GM19455 (cell line): ENCODE data around the gene C6orf89.
"Not testable (repeated sequence)": the region's sequence is repeated elsewhere in the genome, so short reads cannot be mapped to it uniquely, and the experiment has no call there.

ENCODE experiments used
- ATAC-seq: cut with Tn5 transposase; IDR thresholded peaks from one replicate; pipeline ENCODE4 v1.9.1; 2021; ENCODE audit not compliant: unreplicated experiment

The C6orf89 gene

DNA sequence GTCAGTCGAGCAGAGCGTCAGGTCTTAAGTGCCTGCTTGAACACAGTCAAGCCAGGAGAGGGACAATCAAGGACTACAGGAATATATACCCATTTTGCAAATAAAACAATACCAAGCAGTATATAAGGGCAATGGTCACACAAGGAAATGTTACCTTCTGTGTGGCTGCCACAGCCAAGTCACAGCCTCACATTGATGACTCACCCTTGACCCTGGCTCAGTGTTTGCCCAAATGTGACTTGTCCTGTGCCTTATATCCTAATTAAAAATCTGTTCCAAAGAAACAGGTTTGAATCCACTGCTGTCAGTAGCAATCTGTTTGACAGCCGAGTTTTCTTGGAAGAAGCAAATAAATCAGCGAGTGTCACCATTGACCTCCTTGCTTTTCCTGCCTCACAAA, 34.3 kb downstream of the C6orf89 start:
- ATAC-seq = no peak

DNA sequence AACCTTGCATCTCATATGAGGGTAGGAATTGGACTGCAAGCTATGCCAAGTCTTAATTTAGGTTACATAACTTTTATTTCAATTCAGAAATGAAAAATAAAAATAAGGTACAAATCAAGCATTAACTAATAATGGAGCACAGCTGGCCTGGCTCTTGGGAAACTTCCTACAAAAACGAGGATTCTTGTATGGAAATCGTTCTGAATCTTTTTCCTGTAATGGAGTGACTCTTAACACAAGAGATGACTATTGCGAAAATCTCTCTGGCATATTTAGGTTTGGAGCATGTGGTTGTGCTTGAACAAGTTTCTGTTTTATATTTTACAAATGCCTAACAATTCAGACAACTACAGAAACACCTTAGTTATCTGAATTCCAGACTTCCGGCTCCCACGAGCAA, 34.8 kb downstream of the C6orf89 start:
- no peak for ATAC-seq

DNA sequence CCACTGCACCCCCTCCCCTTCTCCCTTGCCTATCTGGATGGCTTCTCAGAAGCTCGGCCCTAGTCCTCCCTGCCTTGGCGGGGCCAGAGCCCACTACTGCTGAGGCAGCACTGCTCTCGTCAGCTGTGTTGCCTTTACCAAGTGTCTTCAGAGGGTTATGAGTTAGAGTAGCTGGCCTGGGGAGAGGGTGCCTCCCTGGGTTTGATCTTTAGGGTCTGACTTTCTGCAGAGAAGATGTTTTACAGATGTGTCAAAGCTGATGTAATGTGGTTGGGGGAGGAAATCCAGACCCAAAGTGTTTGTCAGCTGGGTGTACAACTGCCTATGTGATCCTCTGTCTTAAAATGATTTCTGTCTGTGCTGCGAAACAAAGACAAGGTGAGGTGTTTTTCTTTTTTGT, 38.4 kb downstream of the C6orf89 start:
- ATAC-seq = no peak

DNA sequence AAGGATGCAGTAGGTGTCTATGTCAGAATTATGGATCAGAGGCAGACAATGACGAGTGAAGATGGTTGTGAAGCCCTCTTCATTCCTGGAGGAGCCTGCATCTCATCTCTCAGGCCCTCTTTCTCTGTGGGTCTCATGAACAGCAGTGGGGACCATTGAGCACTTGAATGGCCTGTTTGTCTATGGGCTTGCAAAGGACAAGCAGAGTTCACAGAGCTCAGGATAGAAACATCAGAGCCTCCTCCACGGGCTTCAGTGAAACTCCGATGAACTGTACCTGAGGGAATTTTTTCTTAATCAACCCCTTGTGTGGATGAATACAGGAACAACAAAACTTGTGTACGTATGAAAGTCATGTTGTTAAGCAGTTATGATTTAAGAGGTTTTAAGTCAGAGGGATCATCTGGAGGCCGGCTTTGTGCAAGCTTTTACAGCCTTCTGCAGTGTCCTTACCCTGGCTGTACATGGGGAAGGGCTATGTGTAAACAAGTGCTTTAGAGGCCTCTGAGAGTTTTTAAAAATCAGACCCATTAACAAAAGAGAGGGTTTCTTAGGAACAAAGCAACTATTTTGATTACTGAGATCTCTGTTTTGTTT, 39.1 kb downstream of the C6orf89 start:
- no peak for ATAC-seq

DNA sequence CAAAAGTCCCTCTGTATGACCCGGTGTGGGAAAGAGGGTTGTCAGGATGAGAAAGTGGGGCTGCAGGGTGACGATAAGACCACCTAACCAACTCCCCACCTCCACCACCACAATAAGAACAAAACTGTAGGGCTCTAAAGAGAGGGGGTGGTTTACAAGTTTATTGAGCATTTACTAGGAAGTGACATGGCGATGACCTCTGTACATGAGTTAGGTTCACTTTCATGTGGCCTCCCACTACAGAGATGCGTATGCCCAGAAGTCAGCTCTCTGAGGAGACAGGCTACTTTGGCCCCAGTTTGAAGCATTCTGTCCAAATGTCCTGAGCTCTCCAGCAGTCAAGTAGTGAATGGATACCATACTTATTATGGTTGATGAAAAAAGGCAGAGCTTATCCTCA, 40.1 kb downstream of the C6orf89 start:
- no peak for ATAC-seq

DNA sequence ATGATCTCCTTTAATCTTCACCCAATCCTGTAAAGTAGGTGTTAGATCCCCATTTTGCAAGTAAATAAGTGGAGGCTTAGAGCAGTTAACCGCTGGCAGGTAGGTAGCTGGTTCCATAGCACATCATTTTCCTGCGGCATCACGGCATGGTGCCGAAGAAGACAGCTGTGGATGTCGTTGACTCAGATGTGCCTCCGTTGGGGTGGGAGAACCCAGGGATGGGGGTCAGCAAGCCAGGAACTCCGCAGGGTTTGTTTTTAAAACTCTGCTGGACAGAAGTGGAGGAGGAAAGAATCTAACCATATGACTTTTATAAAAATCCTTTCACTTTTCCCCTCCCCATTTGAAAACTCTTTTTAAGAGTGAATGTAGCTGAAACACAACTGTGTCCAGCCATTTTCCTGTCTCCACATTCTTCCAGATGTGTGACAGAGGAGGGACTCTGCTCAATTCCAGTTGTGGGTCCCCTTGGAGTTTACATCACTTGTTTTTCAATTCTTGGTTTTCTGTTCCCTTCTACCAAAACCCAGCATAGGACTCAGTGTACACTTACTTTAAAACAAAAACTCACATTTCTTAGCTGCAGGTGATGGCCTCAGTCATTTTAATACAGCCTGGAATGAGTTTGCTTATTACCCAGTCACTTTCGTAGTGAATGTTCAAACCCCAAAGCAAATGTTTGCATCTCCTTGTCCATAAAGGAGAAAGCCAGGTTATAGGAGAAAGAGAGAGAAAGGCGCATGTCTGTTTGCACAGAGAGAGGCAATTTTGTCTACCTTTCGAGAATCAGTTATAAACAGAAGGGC, 41.2 kb downstream of the C6orf89 start:
- no peak for ATAC-seq

DNA sequence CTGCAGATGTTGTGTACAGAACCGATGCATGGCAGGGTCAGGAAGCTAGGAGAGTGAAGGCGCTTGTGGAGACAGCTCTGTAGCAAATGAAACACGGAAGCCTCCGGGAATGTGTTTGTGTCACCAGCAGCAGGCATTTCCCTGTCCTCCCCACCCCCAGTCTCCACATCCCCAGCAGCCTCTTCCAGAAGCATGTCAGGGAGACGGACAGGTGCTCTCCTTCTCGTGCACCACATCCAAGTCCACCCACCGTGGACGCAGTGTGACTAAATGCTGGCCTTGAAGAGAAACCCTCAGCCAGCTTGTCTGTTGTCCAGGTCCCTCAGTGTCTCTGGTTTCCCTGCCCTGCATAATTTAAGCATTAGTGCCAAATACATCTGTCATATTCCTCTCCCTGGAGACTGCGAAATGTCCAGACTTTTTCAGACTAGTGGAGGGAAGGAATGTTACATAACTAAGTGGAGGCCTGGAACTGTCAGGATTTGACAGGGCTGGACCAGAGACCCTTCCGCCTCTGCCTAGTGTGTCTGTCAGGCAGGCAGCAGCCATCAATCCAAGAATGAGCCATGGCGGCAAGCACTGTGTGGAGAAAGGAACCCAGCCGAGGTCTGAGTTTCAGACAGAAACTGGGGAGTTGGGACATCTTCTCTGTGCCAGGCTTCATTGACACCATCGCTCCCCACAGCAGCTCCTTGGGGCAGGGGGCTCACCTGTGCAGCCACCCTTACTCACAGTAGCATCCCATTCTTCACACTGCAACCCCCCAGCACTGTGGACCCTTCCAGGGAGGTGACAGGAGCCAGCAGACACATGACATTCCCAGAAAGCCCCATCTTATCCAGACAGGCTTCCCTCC, 42.2 kb downstream of the C6orf89 start:
- no peak for ATAC-seq

DNA sequence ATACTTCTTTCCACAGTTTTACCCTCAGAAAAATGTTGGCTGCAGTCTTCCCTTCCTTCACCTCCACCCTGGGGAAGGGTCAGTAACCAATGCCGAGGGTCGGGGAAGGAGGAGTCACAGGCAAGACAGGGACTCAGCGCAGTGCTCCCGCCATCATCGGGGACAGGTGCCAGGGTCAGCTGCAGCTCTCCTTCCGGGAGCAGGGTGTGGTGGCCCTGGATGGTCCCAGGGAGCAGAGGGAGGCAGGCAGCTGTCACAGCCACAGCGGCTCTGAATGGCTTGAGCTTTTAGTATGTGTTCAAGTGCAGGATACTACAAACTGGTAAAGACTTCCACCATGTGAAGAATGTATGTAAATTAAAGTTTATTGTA, 42.8 kb downstream of the C6orf89 start:
- ATAC-seq = no peak

DNA sequence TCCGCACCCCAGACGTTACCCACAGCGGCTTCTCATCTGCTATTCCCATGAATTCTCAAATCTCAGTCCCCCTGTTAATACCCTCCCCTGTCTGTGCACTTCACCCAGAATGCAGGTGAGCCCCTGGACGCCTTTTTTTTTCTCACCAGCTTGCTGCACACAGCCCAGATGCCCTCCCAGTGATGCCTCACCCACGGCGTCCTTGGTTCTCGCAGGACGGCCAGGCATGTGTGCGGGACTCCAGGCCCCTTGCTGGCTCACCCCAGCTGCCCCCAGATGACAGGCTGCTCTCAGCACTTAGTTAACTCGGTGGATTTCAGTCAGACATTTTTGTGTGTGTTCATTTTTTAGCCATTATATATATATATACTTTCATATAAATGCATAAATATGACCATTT, 43.4 kb downstream of the C6orf89 start:
- ATAC-seq = no peak

DNA sequence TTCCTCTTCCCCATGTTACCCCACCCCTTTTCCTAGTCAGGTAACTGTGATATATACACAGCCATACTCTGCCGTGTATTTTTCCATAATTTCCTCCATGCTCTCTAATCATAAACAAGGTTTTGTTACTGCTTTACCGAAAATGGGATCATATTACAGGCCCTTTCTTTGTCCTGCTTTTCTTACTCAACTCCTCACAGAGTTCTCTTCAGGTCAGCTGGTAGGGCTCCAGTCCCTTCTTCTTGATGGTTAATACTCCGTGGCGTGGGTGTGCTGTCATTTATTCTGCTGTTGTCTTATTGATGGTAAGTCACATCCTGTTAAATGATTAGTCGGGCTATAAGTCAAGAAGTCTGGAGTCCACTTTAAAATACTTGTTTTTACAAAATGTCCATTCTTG, 43.9 kb downstream of the C6orf89 start:
- no peak for ATAC-seq

DNA sequence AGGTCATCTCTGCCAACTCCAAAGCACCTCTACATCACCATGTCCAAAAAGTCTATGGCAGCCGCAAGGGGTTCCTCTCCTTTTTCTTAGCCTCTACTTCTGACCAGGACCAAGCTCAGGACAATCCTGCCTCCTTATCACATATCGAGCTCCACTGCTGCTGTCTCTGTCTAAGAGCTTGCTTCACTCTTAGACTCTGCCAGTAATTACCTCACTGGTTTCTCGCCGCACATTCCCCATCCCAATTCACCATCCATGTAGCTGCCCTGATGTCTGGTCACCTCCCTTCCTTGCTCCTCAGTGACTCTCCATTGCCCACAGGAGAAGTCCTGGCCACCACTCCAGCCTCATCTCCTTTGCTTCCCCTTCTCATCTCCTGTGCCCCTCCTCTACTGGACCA, 44.7 kb downstream of the C6orf89 start:
- ATAC-seq = no peak

DNA sequence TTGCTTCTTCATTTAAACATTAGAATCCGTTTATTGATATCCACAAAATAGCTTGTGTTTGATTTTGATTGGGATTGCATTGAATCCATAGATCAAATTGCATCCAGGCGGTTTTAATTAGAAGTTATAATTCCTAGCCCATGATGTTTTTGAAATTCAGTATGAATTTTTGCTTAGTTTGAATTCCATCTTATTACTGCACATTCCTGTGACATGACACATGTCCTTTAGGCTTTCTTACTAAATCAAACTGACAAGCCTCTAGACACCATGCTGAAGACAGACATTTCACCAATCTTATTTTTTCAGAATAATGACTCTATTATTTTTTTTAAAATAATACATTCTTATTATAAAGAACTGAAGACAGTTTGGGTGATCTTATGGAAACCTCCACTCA, 47.4 kb downstream of the C6orf89 start:
- ATAC-seq = no peak

DNA sequence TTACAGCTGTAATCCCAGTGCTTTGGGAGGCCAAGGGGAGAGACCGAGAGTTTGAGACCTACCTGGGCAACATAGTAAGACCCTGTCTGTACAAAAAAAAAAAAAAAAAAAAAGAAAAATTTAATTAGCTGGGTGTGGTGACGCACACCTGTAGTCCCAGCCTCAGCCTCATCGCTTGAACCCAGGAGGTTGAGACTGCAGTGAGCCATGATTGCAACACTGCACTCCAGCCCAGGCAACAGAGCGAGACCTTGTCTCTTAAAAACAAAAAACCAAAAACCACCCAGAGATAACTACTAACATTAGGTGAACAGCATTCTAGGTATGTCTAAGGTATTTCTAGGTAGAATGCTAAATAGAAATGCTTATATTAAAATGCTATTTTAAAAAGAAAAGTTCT, 47.8 kb downstream of the C6orf89 start:
- ATAC-seq = no peak

DNA sequence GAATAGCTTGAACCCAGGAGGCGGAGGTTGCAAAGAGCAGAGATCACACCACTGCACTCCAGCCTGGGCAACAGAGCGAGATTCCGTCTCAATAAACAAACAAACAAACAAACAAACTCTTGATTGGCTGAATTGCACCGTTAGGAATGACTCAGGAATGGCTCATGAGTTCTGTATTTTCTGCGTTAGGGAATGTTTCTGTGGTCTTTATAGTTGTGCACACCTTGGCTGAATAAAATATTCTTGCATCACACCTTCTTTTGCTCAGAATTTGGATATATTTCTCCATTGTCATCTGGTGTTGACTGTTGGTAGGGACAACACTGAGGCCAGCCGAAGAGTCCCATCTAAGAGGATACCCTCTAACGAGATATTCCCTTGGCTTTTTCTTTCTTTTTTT, 49.1 kb downstream of the C6orf89 start:
- ATAC-seq = no peak

DNA sequence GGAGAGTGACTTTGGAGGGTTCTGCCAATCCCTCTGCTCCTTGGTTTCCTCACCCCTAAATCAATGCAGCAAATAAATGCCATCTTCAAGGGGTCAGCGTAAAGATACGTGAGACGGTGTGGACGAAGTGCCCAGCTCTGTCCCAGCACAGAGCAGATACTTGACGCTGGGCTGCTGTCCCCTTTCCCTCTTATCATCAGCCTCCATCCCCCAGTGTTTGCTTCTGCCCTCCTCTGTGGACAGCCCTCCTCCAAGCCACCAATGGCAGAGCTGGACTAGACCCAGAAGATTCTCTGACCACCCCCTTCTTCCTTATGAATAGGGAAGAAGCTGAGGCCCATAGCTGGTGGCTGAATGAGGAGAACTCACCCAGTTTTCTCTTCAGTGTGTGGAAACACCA, 51.1 kb downstream of the C6orf89 start:
- ATAC-seq = no peak

DNA sequence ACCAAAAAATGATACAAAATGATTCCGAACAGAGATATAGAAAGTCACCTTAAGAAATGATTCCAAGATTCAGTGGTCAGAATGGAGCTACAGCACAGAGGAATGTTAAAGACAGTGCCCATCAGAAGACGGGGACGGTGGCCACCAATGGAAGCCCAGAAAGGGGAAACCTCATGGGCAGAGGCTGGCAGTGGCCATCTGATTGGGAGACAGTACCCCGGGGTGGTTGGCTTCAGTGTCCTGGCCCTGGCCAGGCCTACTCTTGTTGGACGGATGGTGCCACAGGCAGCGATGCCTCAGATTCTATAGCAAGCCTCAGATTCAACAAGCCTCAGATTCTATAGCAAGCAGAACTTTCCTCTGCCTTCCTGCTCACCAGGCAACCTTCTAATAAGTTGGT, 52.1 kb downstream of the C6orf89 start:
- ATAC-seq = no peak

DNA sequence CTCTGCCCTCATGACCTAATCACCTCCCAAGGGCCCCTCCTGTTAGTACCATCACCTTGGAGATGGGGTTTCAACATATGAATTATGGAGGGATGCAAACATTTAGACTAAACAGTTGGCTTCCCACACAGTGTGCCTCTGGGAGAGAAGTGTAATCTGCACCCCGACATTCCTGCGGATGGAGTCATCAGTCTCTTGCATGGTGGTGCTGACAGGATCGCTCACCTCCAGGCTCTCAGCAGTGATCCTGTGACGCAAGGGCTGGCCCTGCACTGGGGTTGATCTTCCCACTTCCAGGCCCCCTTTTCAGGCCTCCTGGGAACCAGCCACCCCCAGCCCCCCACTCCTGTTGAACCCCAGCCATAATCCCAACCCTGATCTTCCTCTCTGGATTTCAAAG, 52.8 kb downstream of the C6orf89 start:
- ATAC-seq = no peak

DNA sequence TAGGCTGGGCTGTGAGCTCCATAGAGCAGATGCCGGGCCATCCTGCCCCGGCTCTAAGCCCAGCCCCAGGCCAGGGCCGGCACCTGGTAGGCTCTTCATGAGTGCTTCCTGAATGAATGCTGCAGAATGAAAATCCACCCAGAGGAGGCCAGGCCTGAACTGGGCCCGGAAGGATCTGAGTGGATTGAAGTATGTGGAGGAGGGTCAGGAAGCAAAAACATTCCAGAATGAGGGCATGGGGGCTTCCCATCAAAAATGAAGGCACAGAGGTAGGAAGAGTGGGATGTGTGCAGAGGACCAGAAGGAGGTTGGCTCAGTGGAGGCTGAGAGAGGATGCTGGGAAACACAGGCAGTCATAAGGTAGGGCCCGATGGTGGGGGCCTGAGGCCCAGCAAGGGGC, 53.3 kb downstream of the C6orf89 start:
- not testable (repeated sequence) for ATAC-seq

DNA sequence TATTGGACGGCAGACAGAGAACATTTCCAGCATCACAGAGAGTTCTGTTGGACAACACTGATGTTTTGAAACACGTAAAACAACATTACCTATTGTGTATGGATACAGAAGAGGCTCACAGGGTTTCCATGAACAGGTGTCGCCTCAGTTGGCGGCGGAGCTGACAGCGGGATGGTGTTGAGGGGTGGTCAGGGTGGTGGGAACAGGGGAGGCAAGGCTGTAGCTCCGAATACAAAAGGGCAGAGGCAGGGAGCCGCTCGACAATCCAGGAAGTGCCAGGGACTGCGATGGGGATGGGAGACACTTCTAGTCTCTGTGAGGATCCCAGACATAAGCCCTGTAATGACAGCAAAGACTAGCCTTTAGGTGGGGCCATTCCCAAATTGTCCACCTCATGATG, 54.3 kb downstream of the C6orf89 start:
- no peak for ATAC-seq

DNA sequence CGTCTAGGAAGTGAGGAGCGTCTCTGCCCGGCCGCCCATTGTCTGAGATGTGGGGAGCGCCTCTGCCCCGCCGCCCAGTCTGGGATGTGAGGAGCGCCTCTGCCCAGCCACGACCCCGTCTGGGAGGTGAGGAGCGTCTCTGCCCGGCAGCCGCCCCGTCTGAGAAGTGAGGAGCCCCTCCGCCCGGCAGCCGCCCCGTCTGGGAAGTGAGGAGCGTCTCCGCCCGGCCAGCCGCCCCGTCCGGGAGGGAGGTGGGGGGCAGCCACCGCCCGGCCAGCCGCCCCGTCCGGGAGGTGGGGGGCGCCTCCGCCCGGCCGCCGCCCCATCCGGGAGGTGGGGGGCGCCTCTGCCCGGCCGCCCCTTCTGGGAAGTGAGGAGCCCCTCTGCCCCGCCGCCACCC, 55.8 kb downstream of the C6orf89 start:
- ATAC-seq = not testable (repeated sequence)

DNA sequence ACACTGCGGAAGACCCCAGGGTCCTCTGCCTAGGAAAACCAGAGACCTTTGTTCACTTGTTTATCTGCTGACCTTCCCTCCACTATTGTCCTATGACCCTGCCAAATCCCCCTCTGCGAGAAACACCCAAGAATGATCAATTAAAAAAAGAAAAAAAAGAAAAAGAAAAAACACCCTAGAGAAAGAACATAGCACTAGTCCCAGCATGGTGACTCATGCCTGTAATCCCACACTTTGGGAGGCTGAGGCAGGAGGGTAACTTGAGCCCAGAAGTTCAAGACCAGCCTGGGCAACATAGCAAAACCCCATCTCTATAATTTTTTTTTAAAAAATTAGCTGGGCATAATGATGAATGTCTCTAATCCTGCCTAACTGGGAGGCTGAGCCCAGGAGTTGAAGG, 56.6 kb downstream of the C6orf89 start:
- ATAC-seq = not testable (repeated sequence)

DNA sequence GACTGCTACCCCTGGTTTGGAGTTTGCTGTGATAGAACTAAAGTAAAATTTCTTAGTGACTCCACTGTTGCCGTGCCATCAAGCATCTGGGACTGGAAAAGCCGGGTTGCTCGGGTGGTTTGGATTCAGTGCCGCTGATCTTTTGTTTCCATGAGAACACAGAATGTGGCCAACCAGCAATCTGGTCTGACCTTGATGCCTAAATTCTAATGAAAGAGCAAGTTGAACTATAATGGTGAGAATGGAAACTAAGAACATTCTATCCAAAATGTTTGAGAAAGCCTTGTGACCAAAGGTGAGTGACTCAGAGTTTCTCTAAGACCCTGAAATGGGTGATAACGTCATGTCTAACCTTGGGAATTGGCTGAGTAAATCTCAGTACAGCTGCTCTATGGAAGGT, 58.9 kb downstream of the C6orf89 start:
- no peak for ATAC-seq
